Measurements from ENCODE around the gene POF1B. TPM values are rescaled to one million over a fixed set of nuclear protein-coding genes. Genes with fewer than 3 reads are reported as not detected.
A peak's percentile ranks its signal among the peaks of the same experiment; 100 is the strongest.
"Not testable (repeated sequence)": the region's sequence is repeated elsewhere in the genome, so short reads cannot be mapped to it uniquely, and the experiment has no call there.

POF1B gene
- total and polyA plus RNA-seq, 2 donors from 2014 or later = 0.62 to 13.1 TPM

DNA sequence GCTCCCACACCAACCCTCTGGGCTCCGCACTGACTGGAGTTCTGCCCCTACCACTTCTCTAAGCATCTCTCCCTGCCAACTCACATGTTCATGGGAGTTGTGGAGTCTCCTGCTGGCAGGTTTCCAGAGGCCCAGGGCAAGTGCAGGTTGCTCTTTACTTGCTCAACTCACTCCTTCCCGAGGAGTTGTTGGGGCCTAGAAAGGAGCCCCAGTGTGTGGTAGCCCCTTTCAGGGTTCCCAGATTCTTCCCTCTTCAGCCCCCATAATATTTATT is 52.5 kb downstream of the POF1B start:
- H3K4me1 ChIP-seq (ENCODE audit: control insufficient read depth in 2 of 3, insufficient read depth in 2 of 3, low read depth in 1 of 3, low read length in 3 of 3) = no peaks in the 10 kb centered on the region
- no peaks in the 10 kb centered on the region for H3K9me3 ChIP-seq (ENCODE audit: control insufficient read depth in 2 of 3, insufficient read depth in 1 of 3, low read length in 3 of 3)
- H3K9ac ChIP-seq (ENCODE audit: low read length in 3 of 3) = no peak overlapping the region
- intact Hi-C loops (cut with DNase I) = no loop called here
- no peaks in the 10 kb centered on the region for H3K36me3 ChIP-seq (ENCODE audit: control insufficient read depth in 2 of 3, insufficient read depth in 3 of 3, low read length in 3 of 3)
- H3K4me3 ChIP-seq (ENCODE audit: low read length in 3 of 3) = no peak overlapping the region
- no peaks in the 10 kb centered on the region for H3K27me3 ChIP-seq (ENCODE audit: control insufficient read depth, insufficient read depth, low read length)
- TF ChIP-seq, protein P1, sequence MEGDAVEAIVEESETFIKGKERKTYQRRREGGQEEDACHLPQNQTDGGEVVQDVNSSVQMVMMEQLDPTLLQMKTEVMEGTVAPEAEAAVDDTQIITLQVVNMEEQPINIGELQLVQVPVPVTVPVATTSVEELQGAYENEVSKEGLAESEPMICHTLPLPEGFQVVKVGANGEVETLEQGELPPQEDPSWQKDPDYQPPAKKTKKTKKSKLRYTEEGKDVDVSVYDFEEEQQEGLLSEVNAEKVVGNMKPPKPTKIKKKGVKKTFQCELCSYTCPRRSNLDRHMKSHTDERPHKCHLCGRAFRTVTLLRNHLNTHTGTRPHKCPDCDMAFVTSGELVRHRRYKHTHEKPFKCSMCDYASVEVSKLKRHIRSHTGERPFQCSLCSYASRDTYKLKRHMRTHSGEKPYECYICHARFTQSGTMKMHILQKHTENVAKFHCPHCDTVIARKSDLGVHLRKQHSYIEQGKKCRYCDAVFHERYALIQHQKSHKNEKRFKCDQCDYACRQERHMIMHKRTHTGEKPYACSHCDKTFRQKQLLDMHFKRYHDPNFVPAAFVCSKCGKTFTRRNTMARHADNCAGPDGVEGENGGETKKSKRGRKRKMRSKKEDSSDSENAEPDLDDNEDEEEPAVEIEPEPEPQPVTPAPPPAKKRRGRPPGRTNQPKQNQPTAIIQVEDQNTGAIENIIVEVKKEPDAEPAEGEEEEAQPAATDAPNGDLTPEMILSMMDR (IDR thresholded peaks at IDR 0.05; ENCODE audit: borderline replicate concordance, extremely low read depth, insufficient read depth) = no peak
- H3K27ac ChIP-seq (ENCODE audit: low read depth in 2 of 2, low read length in 2 of 2) = no peak overlapping the region
- FAIRE-seq (no peak), DNase-seq (peak in 1 of 5 donors; percentile 29)

DNA sequence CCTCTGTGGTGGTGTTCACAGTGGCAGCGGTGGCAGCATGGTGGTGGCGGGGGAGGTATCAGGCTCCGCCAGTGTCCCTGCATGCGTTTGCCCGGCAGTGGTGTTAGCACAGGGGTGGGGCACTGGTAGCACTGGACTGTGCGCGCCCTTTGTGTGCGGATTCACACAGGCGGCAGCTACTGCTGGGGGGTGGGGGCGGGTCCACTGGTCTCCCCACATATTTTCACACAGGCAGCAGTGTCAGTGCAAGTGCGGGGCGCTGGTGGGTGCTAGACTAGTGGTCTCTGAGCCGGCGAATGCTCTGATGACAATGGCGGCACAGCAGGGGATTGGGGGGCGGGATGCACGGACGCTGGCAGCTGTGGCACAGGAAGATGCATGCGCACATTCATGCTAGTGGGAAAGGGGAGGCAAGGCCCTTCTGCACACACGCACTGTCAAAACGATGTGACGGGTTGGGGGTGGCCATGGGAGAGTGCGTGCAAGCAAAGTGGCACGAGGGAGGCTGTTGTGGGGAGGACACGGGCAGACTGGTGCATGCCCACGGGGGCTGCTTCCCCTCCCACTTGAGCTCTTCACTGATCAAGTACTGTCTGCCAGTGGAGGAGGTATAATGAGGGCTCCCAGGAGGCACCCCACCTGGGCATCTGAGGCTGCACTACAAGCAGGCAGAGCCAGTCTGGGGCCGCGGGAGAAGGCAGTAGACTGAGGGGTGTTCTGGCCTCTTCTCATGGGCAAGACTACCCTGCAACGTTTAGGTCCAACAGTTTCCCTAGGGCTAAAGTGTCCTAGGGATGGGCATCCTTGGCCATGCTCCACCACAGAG is 53.0 kb downstream of the POF1B start:
- Histone ChIP-seq H3K4me3 (ENCODE audit: low read length in 3 of 3) (no peak overlapping the region), H3K27me3 (ENCODE audit: control insufficient read depth, insufficient read depth, low read length) (no peaks in the 10 kb centered on the region), H3K27ac (ENCODE audit: low read depth in 2 of 2, low read length in 2 of 2) (no peak overlapping the region), H3K9me3 (ENCODE audit: control insufficient read depth in 2 of 3, insufficient read depth in 1 of 3, low read length in 3 of 3) (no peaks in the 10 kb centered on the region), H3K4me1 (ENCODE audit: control insufficient read depth in 2 of 3, insufficient read depth in 2 of 3, low read depth in 1 of 3, low read length in 3 of 3) (no peaks in the 10 kb centered on the region), H3K9ac (ENCODE audit: low read length in 3 of 3) (no peak overlapping the region), H3K36me3 (ENCODE audit: control insufficient read depth in 2 of 3, insufficient read depth in 3 of 3, low read length in 3 of 3) (no peaks in the 10 kb centered on the region)
- TF ChIP-seq, protein P1 (IDR thresholded peaks at IDR 0.05; ENCODE audit: borderline replicate concordance, extremely low read depth, insufficient read depth) = no peak
- intact Hi-C loops (cut with DNase I) = no loop called here
- DNase-seq (peak in 1 of 5 donors; percentile 63), FAIRE-seq (no peak)

DNA sequence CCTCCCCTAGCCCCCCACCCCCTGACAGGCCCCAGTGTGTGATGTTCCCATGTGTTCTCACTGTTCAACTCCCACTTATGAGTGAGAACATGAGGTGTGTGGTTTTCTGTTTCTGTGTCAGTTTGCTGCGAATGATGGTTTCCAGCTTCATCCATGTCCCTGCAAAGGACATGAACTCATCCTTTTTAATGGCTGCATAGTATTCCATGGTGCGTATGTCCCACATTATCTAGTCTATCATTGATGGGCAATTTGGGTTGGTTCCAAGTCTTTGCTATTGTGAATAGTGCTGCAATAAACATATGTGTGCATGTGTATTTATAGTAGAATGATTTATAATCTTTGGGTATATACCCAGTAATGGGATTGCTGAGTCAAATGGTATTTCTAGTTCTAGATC is 68.1 kb downstream of the POF1B start:
- FAIRE-seq; H3K27ac ChIP-seq (ENCODE audit: low read depth in 2 of 2, low read length in 2 of 2); H3K4me1 ChIP-seq (ENCODE audit: control insufficient read depth in 2 of 3, insufficient read depth in 2 of 3, low read depth in 1 of 3, low read length in 3 of 3); H3K4me3 ChIP-seq (ENCODE audit: low read length in 3 of 3); intact Hi-C loops (cut with DNase I); DNase-seq; H3K9ac ChIP-seq (ENCODE audit: low read length in 3 of 3); H3K9me3 ChIP-seq (ENCODE audit: control insufficient read depth in 2 of 3, insufficient read depth in 1 of 3, low read length in 3 of 3); H3K27me3 ChIP-seq (ENCODE audit: control insufficient read depth, insufficient read depth, low read length); H3K36me3 ChIP-seq (ENCODE audit: control insufficient read depth in 2 of 3, insufficient read depth in 3 of 3, low read length in 3 of 3): not testable (repeated sequence)

DNA sequence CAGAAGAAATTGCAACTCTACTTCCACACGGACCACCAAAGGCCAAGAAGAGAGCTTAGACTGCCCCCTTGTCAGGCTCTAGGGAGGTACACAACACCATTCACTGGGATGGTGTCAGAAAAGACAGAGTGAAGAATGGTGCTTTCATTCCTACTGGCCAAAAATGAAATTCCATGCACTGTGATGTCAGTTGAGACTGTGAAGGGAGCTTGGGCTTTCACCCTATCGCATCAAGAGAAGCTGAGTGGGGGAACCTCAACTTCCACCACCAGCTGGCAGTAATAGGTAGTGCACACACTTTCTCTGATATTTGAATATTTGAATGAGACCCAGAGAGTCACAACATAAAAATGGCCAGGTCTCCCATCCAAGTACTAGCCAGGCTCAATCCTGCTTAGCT is 69.7 kb downstream of the POF1B start:
- no peak overlapping the region for H3K9ac ChIP-seq (ENCODE audit: low read length in 3 of 3)
- TF ChIP-seq, protein P1 (IDR thresholded peaks at IDR 0.05; ENCODE audit: borderline replicate concordance, extremely low read depth, insufficient read depth) = no peak
- FAIRE-seq (no peak), DNase-seq (no peak)
- no peaks in the 10 kb centered on the region for H3K27me3 ChIP-seq (ENCODE audit: control insufficient read depth, insufficient read depth, low read length)
- intact Hi-C loops (cut with DNase I) = no loop called here
- no peaks in the 10 kb centered on the region for H3K4me1 ChIP-seq (ENCODE audit: control insufficient read depth in 2 of 3, insufficient read depth in 2 of 3, low read depth in 1 of 3, low read length in 3 of 3)
- H3K36me3 ChIP-seq (ENCODE audit: control insufficient read depth in 2 of 3, insufficient read depth in 3 of 3, low read length in 3 of 3) = no peaks in the 10 kb centered on the region
- no peak overlapping the region for H3K4me3 ChIP-seq (ENCODE audit: low read length in 3 of 3)
- no peaks in the 10 kb centered on the region for H3K9me3 ChIP-seq (ENCODE audit: control insufficient read depth in 2 of 3, insufficient read depth in 1 of 3, low read length in 3 of 3)
- no peak overlapping the region for H3K27ac ChIP-seq (ENCODE audit: low read depth in 2 of 2, low read length in 2 of 2)
